ENCODE data around the gene SIRT2. TPM values are rescaled to one million over a fixed set of nuclear protein-coding genes. Genes with fewer than 3 reads are reported as not detected.

SIRT2 gene
- total RNA-seq, 1 experiment from 2014 or later, result 8.4 TPM

GRCh38 chr19:38910488-38910887, 11.1 kb upstream of the SIRT2 start:
- H3K27ac ChIP-seq (ENCODE audit: insufficient read length, low read depth, low read length), result no peak overlapping the region
- Mint-ChIP-seq H3K27ac (no peak overlapping the region), H3K27me3 (ENCODE audit: low read depth) (no peaks in the 10 kb centered on the region; the same call in none of the 2 replicates), H3K4me1 (peaks cover 3 to 4% of the 10 kb centered on the region in 2 experiments; a peak in 3 of 4 replicates), H3K36me3 (ENCODE audit: insufficient read depth in 1 of 3, low read depth in 3 of 3) (peaks cover 9 to 28% (median 18%) of the 10 kb centered on the region in 3 experiments; a peak in 6 of 7 replicates), H3K4me3 (no peak overlapping the region), H3K9me3 (peaks cover 0 to 2% of the 10 kb centered on the region in 2 experiments; a peak in 1 of 5 replicates)
- H3K9ac ChIP-seq (ENCODE audit: extremely low read depth, insufficient read length, low read length), result no peak overlapping the region
- H3K4me1 ChIP-seq (ENCODE audit: insufficient read depth, low read length), result no peaks in the 10 kb centered on the region; the same call in 1 of the 2 replicates
- no peak overlapping the region for H3K56ac ChIP-seq (ENCODE audit: insufficient read length, low read depth, low read length)
- WGBS (ENCODE audit: extremely low coverage, insufficient read length, low lambda C conversion rate), result no CpG with 5 or more reads among the region's 12 CpGs
- no peak overlapping the region for H3K14ac ChIP-seq (ENCODE audit: insufficient read depth, low read length)
- H4K5ac ChIP-seq (ENCODE audit: insufficient read length, low read depth, low read length), result no peak overlapping the region
- no peak overlapping the region for H2BK20ac ChIP-seq (ENCODE audit: low read depth, low read length, poor library complexity, severe bottlenecking)
- H2BK5ac ChIP-seq (ENCODE audit: insufficient read length, low read length), result no peak overlapping the region
- no peak overlapping the region for H3T11ph ChIP-seq (ENCODE audit: low read length)
- no peak overlapping the region for H3K4ac ChIP-seq (ENCODE audit: low read depth, low read length)
- no peak for TF ChIP-seq CTCF (conservative IDR thresholded peaks at IDR 0.05)
- H3K27me3 ChIP-seq (ENCODE audit: insufficient read depth, low read length), result no peaks in the 10 kb centered on the region
- no peak overlapping the region for H2BK15ac ChIP-seq (ENCODE audit: low read depth, low read length)
- H3K23me2 ChIP-seq (ENCODE audit: insufficient read length, low read depth, low read length, poor library complexity, severe bottlenecking), result no peaks in the 10 kb centered on the region
- no peaks in the 10 kb centered on the region for H3K79me1 ChIP-seq (ENCODE audit: insufficient read depth, low read depth, low read length, poor library complexity, severe bottlenecking)
- no peak overlapping the region for H3K23ac ChIP-seq (ENCODE audit: insufficient read length, low read depth, low read length)
- no peak overlapping the region for H3K18ac ChIP-seq (ENCODE audit: insufficient read length, low read depth, low read length)
- H2BK120ac ChIP-seq (ENCODE audit: low read depth, low read length, poor library complexity, severe bottlenecking), result no peak overlapping the region
- H4K8ac ChIP-seq (replicated peaks; ENCODE audit: insufficient read length, low read depth, low read length), result no peak overlapping the region
- no peak overlapping the region for H2AFZ ChIP-seq (ENCODE audit: low read length)
- no peaks in the 10 kb centered on the region for H3K9me3 ChIP-seq (ENCODE audit: control insufficient read depth, low read depth, low read length)
- H4K91ac ChIP-seq (ENCODE audit: insufficient read length, low read depth, low read length), result no peak overlapping the region
- H2BK12ac ChIP-seq (ENCODE audit: insufficient read length, low read depth, low read length), result no peak overlapping the region
- DNase-seq, result no peak
- H4K20me1 ChIP-seq (ENCODE audit: control insufficient read depth, insufficient read depth, insufficient read length), result no peaks in the 10 kb centered on the region
- no peak overlapping the region for H3K4me2 ChIP-seq (ENCODE audit: insufficient read depth, insufficient read length, low read length)
- no peak overlapping the region for H2AK5ac ChIP-seq (ENCODE audit: insufficient read length, low read length)
- H3K79me2 ChIP-seq (ENCODE audit: insufficient read depth, low read length), result no peaks in the 10 kb centered on the region

Data from H9 (cell line).